C4-2B (cell line): ENCODE data around the gene TMEM150B.

Experiments used
- CTCF ChIP-seq: fragments of 450-650 bp; conservative IDR thresholded peaks from 2 replicates; pipeline ENCODE4 v1.5.1; 2017; ENCODE audit warnings: mild to moderate bottlenecking
- ZFX ChIP-seq: fragments of 450-650 bp; IDR thresholded peaks from 2 replicates; pipeline ENCODE4 v1.6.1; 2017

- no peak for TF ChIP-seq CTCF
- TF ChIP-seq ZFX: no peak
These were observed 16.7 kb upstream of the TMEM150B start for GRCh38 chr19:55341595-55342531.
